Heart right ventricle (tissue), 16 donors: Measurements from ENCODE around the gene CABCOCO1. TPM values are rescaled to one million over a fixed set of nuclear protein-coding genes. Genes with fewer than 3 reads are reported as not detected.
"Not testable (repeated sequence)": the region's sequence is repeated elsewhere in the genome, so short reads cannot be mapped to it uniquely, and the experiment has no call there.

ENCODE experiments used
- ATAC-seq, 8 donors: fragments of 200-7000 bp; cut with Tn5 transposase; one replicate each; pipeline ENCODE4 v1.9.1; 2020; ENCODE audit warnings: mild to moderate bottlenecking in 8 of 8, moderate library complexity in 8 of 8, moderate number of reproducible peaks in 1 of 8
- DNase-seq, 2 donors: peaks; one replicate each; pipeline ENCODE4 v3.0.0-alpha.2; 2020
- H3K27ac ChIP-seq, 10 donors: fragments of 200-600 bp; sonication (generic) in 2 of 10; one replicate each; pipeline versions ENCODE4 v1.5.0 to v1.8.0; 2020 to 2022; ENCODE audit warnings: mild to moderate bottlenecking in 3 of 10
- H3K27me3 ChIP-seq, 7 donors: fragments of 200-600 bp; one replicate each; pipeline ENCODE4 v1.8.0; 2021 to 2022; ENCODE audit warnings: mild to moderate bottlenecking in 2 of 7
- H3K36me3 ChIP-seq, 9 donors: fragments of 200-600 bp; sonication (generic) in 1 of 9; one replicate each; pipeline versions ENCODE4 v1.5.0 to v1.8.0; 2020 to 2022; ENCODE audit warnings: mild to moderate bottlenecking in 2 of 9
- H3K4me1 ChIP-seq, 9 donors: fragments of 200-600 bp; sonication (generic) in 1 of 9; one replicate each; pipeline versions ENCODE4 v1.5.0 to v1.8.0; 2020 to 2022; ENCODE audit warnings: mild to moderate bottlenecking in 4 of 9
- H3K4me3 ChIP-seq, 10 donors: fragments of 200-600 bp; sonication (generic) in 2 of 10; one replicate each; pipeline versions ENCODE4 v1.5.0 to v1.8.0; 2020 to 2022; ENCODE audit warnings: mild to moderate bottlenecking in 7 of 10, moderate library complexity in 2 of 10
- H3K9me3 ChIP-seq, 11 donors: fragments of 200-600 bp in 10 of 11; sonication (generic) in 2 of 11; one replicate each; pipeline versions ENCODE4 v1.5.0 to v1.8.0; 2013 to 2022; ENCODE audit warnings: mild to moderate bottlenecking in 2 of 11, control low read depth in 1 of 11, moderate library complexity in 1 of 11
- CTCF ChIP-seq, 9 donors: fragments of 200-600 bp; sonication (generic) in 2 of 9; IDR thresholded peaks; one replicate each; pipeline versions ENCODE4 v1.5.0 to v1.8.0; 2021 to 2022; ENCODE audit warnings: antibody characterized with exemption in 9 of 9, mild to moderate bottlenecking in 5 of 9, moderate library complexity in 1 of 9
- WGBS, 2 donors: extraction: QIAGEN DNeasy Blood & Tissue Kit; methylation state at CpG; one replicate each; pipeline ENCODE4 v1.1.7; 2013; ENCODE audit warnings: inconsistent platforms in 1 of 2; 5-methylcytosine and 5-hydroxymethylcytosine counted together
- intact Hi-C, 10 donors: fragments of 100-400 bp; cut with DNase I; formaldehyde crosslinking; loops; one replicate each; pipeline versions ENCODE4 v1.11.1 to v1.14.2; 2022
- polyA plus RNA-seq, 2 donors: library from polyadenylated mRNA; stranded (reverse); fragments of 200-250 nt; gene quantifications; one replicate each; pipeline ENCODE4 v1.2.3, GENCODE V29; 2013
- total RNA-seq, 10 donors: library from RNA; stranded (reverse); fragmentation: NEBNext Ultra II Directional in 3 of 10; extraction: Animal tissue kit (Norgen Biotek cat#: 25700) in 3 of 10; gene quantifications; one replicate each; pipeline versions ENCODE4 v1.2.1 to v1.2.4, GENCODE V29; 2021 to 2023
- donor health status: Arrhythmogenic right ventricular cardiomyopathy.
- donor health status: ischemic (EF 13 %, LVEDD 7.1; RV severe dilation, severe dysfunction).
- donor health status: healthy with polysubstance abuse.
- donor health status: DM: no; HTN: yes; CAD: no.
- donor health status: DM: no; HTN: no; CAD: no.
- donor health status: ischemic (EF 25% LVEDD 6.9; RV normal size, moderate dysfunction).
- donor health status: ischemic (EF 25% LVEDD 5.7; RV mildly dilated, moderate dysfunction).
- donor health status: healthy.
- donor health status: DM: yes; HTN: yes; CAD: no.
- donor health status: Ischemic cardiomyopathy.
- donor health status: ischemic (EF 35%, LVEDD 5.7; RV mildly dilated, moderate dysfunction).
- donor health status: nonischemic (EF 11% LVEDD 7.7; RV severe dilation, severe dysfunction).
- donor health status: DM: yes; HTN: yes; CAD: no.
- donor health status: PGD.
- donor health status: ischemic (EF 29% LVEDD 5.4; RV normal size, mild dysfunction).
- donor health status: nonischemic (EF 23%, LVEDD 6.1; RV moderate dilation, normal function).

CABCOCO1 gene
- total and polyA plus RNA-seq, 12 donors = 0.03 to 0.15 TPM; not detected in 10

GRCh38 chr10:61684894-61685507 lies 22.3 kb downstream of the CABCOCO1 start:
- no peak for TF ChIP-seq CTCF (IDR thresholded peaks at IDR 0.05)
- intact Hi-C loops = no loop called here
- H3K27me3 ChIP-seq = no peaks in the 10 kb centered on the region
- no peak for DNase-seq
- ATAC-seq = no peak
- no peak overlapping the region for H3K27ac ChIP-seq
- H3K4me3 ChIP-seq = no peak overlapping the region
- H3K4me1 ChIP-seq = no peaks in the 10 kb centered on the region
- no peaks in the 10 kb centered on the region for H3K9me3 ChIP-seq
- no peaks in the 10 kb centered on the region for H3K36me3 ChIP-seq
- WGBS, 2 donors = 89 to 96% methylated on average over 3 of the region's 3 CpGs

GRCh38 chr10:61688551-61689308 lies 26.0 kb downstream of the CABCOCO1 start:
- ATAC-seq = no peak
- no peaks in the 10 kb centered on the region for H3K9me3 ChIP-seq
- WGBS, 2 donors = 93 to 96% methylated on average over 11 of the region's 11 CpGs

GRCh38 chr10:61691667-61692066 lies 28.9 kb downstream of the CABCOCO1 start:
- H3K36me3 ChIP-seq, H3K4me3 ChIP-seq, intact Hi-C loops, ATAC-seq, DNase-seq, H3K27ac ChIP-seq, H3K27me3 ChIP-seq, H3K9me3 ChIP-seq, H3K4me1 ChIP-seq: not testable (repeated sequence)
- WGBS, 2 donors = 95 to 96% methylated on average over 2 of the region's 2 CpGs

More at GRCh38 chr10:61688551-61689308, 26.0 kb downstream of the CABCOCO1 start:
- Histone ChIP-seq H3K4me3 (no peak overlapping the region), H3K27me3 (no peaks in the 10 kb centered on the region), H3K36me3 (no peaks in the 10 kb centered on the region), H3K4me1 (no peaks in the 10 kb centered on the region), H3K27ac (no peak overlapping the region)
- DNase-seq = no peak
- intact Hi-C loops = no loop called here
- TF ChIP-seq CTCF (IDR thresholded peaks at IDR 0.05) = no peak

- Histone ChIP-seq H3K27ac (no peak overlapping the region), H3K9me3 (no peaks in the 10 kb centered on the region), H3K27me3 (no peaks in the 10 kb centered on the region), H3K4me1 (no peaks in the 10 kb centered on the region), H3K4me3 (no peak overlapping the region), H3K36me3 (no peaks in the 10 kb centered on the region)
- no peak for TF ChIP-seq CTCF (IDR thresholded peaks at IDR 0.05)
- ATAC-seq (no peak), DNase-seq (no peak)
- 85 to 88% methylated on average over 3 of the region's 3 CpGs for WGBS, 2 donors
- intact Hi-C loops = no loop called here
Measured at GRCh38 chr10:61692447-61693010, 29.8 kb downstream of the CABCOCO1 start.
